GM23338 (cell line): ENCODE data around the gene JAZF1. TPM values are rescaled to one million over a fixed set of nuclear protein-coding genes. Genes with fewer than 3 reads are reported as not detected.
A peak's percentile ranks its signal among the peaks of the same experiment; 100 is the strongest.

Experiments
- ATAC-seq: fragments of 200-7000 bp; cut with Tn5 transposase; 3 replicates; pipeline ENCODE4 v1.9.1; 2020
- DNase-seq: peaks from one replicate; pipeline ENCODE4 v3.0.0-alpha.2; 2015; ENCODE audit warnings: low spot score
- H2AFZ ChIP-seq: fragments of 200-600 bp; sonication (generic); 2 replicates; pipeline ENCODE4 v1.8.0; 2016; ENCODE audit warnings: antibody characterized with exemption, mild to moderate bottlenecking, moderate library complexity
- H3F3A ChIP-seq: fragments of 200-600 bp; sonication (generic); replicated peaks from 2 replicates; pipeline ENCODE4 v1.8.0; 2017; ENCODE audit warnings: antibody characterized with exemption, mixed run types, low read depth
- H3K27ac ChIP-seq: fragments of 200-600 bp; sonication (generic); 2 replicates; pipeline ENCODE4 v1.6.1; 2016; ENCODE audit warnings: low read depth
- H3K27me3 ChIP-seq: fragments of 200-600 bp; sonication (generic); 2 replicates; pipeline ENCODE4 v1.8.0; 2016; ENCODE audit warnings: mild to moderate bottlenecking, mixed run types, moderate library complexity; ENCODE audit not compliant: insufficient read depth
- H3K36me3 ChIP-seq: fragments of 200-600 bp; sonication (generic); 2 replicates; pipeline ENCODE4 v1.8.0; 2016; ENCODE audit warnings: mild to moderate bottlenecking; ENCODE audit not compliant: insufficient read depth
- H3K4me1 ChIP-seq: fragments of 200-600 bp; sonication (generic); 2 replicates; pipeline ENCODE4 v1.8.0; 2016; ENCODE audit warnings: mild to moderate bottlenecking, moderate library complexity; ENCODE audit not compliant: insufficient read depth
- H3K4me2 ChIP-seq: fragments of 200-600 bp; sonication (generic); 2 replicates; pipeline ENCODE4 v1.7.1; 2017; ENCODE audit warnings: mixed run types
- H3K4me3 ChIP-seq: fragments of 200-600 bp; sonication (generic); 2 replicates; pipeline ENCODE4 v1.6.1; 2016; ENCODE audit warnings: mixed run types
- H3K79me2 ChIP-seq: fragments of 200-600 bp; sonication (generic); replicated peaks from 2 replicates; pipeline ENCODE4 v1.8.0; 2017; ENCODE audit warnings: mild to moderate bottlenecking; ENCODE audit not compliant: insufficient read depth
- H3K9me2 ChIP-seq: fragments of 200-600 bp; sonication (generic); 2 replicates; pipeline ENCODE4 v1.8.0; 2017; ENCODE audit not compliant: insufficient read depth
- H4K20me1 ChIP-seq: fragments of 200-600 bp; sonication (generic); replicated peaks from 2 replicates; pipeline ENCODE4 v1.8.0; 2017; ENCODE audit warnings: mild to moderate bottlenecking; ENCODE audit not compliant: insufficient read depth
- H3K27ac Mint-ChIP-seq: 2 replicates; pipeline ENCODE4 v1.8.0; 2020; ENCODE audit warnings: inconsistent platforms, mild to moderate bottlenecking, moderate library complexity, mixed read lengths
- H3K27me3 Mint-ChIP-seq: 3 replicates; pipeline ENCODE4 v1.8.0; 2022; ENCODE audit warnings: low read depth, mild to moderate bottlenecking, moderate library complexity, mixed read lengths, inconsistent platforms; ENCODE audit not compliant: insufficient read depth, poor library complexity
- H3K36me3 Mint-ChIP-seq: 3 replicates; pipeline ENCODE4 v1.8.0; 2021; ENCODE audit warnings: low read depth, mild to moderate bottlenecking, inconsistent platforms, moderate library complexity, mixed read lengths
- H3K4me1 Mint-ChIP-seq: 3 replicates; pipeline ENCODE4 v1.8.0; 2020; ENCODE audit warnings: mild to moderate bottlenecking, inconsistent platforms, mixed read lengths
- H3K4me3 Mint-ChIP-seq: 3 replicates; pipeline ENCODE4 v1.8.0; 2021; ENCODE audit warnings: moderate library complexity, mild to moderate bottlenecking, inconsistent platforms, mixed read lengths
- H3K9me3 Mint-ChIP-seq: 3 replicates; pipeline ENCODE4 v1.8.0; 2020; ENCODE audit warnings: moderate library complexity, mild to moderate bottlenecking, inconsistent platforms, mixed read lengths
- CREB1 ChIP-seq: fragments of 250-450 bp; sonication (Bioruptor Pico); IDR thresholded peaks from 2 replicates; pipeline ENCODE4 v1.5.0; 2020; ENCODE audit warnings: low read depth, mild to moderate bottlenecking, moderate library complexity
- CTCF ChIP-seq, 2 experiments: fragments of 200-600 bp in 1 of 2; sonication (generic) in 1 of 2; conservative IDR thresholded peaks; 2 replicates each; pipeline versions ENCODE4 v1.5.1 to v1.6.1; 2016 to 2017; ENCODE audit warnings: antibody characterized with exemption in 2 of 2, low read depth in 2 of 2, mild to moderate bottlenecking in 2 of 2, moderate library complexity in 1 of 2
- ETS1 ChIP-seq: IDR thresholded peaks from 2 replicates; pipeline ENCODE4 v1.6.1; 2016; ENCODE audit warnings: antibody characterized with exemption
- EZH2 ChIP-seq: fragments of 200-600 bp; sonication (generic); IDR thresholded peaks from one replicate; pipeline ENCODE4 v1.8.0; 2017; ENCODE audit warnings: antibody characterized with exemption, mild to moderate bottlenecking, low read depth; ENCODE audit not compliant: unreplicated experiment
- EZH2phosphoT487 ChIP-seq: fragments of 200-600 bp; sonication (generic); IDR thresholded peaks from one replicate; pipeline ENCODE4 v1.8.1; 2018; ENCODE audit warnings: antibody characterized with exemption; ENCODE audit not compliant: unreplicated experiment
- JUNB ChIP-seq: IDR thresholded peaks from one replicate; pipeline ENCODE4 v1.6.1; 2016; ENCODE audit warnings: antibody characterized with exemption; ENCODE audit not compliant: unreplicated experiment
- NANOG ChIP-seq: IDR thresholded peaks from 2 replicates; pipeline ENCODE4 v1.6.1; 2016; ENCODE audit warnings: antibody characterized with exemption, borderline replicate concordance
- REST ChIP-seq: IDR thresholded peaks from one replicate; pipeline ENCODE4 v1.6.1; 2018; ENCODE audit warnings: antibody characterized with exemption; ENCODE audit not compliant: unreplicated experiment
- STAT1 ChIP-seq: IDR thresholded peaks from one replicate; pipeline ENCODE4 v1.6.1; 2016; ENCODE audit warnings: antibody characterized with exemption; ENCODE audit not compliant: unreplicated experiment
- ZNF331 ChIP-seq: fragments of 250-450 bp; sonication (Bioruptor Pico); IDR thresholded peaks from 2 replicates; pipeline ENCODE4 v1.5.0; 2020; ENCODE audit warnings: low read depth, mild to moderate bottlenecking, moderate library complexity
- ZNF462 ChIP-seq: fragments of 250-450 bp; sonication (Bioruptor Pico); IDR thresholded peaks from 2 replicates; pipeline ENCODE4 v1.5.0; 2020; ENCODE audit warnings: mild to moderate bottlenecking, moderate library complexity
- polyA plus RNA-seq: library from polyadenylated mRNA; unstranded; fragments of >200 nt; fragmentation: Nextera tagmentation; extraction: Ambion mirVana; gene quantifications from 2 replicates; pipeline ENCODE4 v1.2.1, GENCODE V29; 2016
- total RNA-seq: library from RNA; depleted of rRNA; stranded (reverse); fragments of >200 nt; shearing (Covaris generic); gene quantifications from 2 replicates; pipeline ENCODE4 v1.2.3, GENCODE V29; 2014

JAZF1 gene
- total and polyA plus RNA-seq, 2 experiments from 2014 or later = 12.2 to 22.2 TPM

- ATAC-seq (peak; percentile 57), DNase-seq (no peak)
- no peaks in the 10 kb centered on the region for H3K27me3 ChIP-seq
- no peak overlapping the region for H3K27ac ChIP-seq
- H3K4me3 ChIP-seq = no peak overlapping the region
- TF ChIP-seq EZH2 (no peak), ZNF462 (CRISPR knock-in tag) (no peak), JUNB (no peak), STAT1 (no peak), ZNF331 (no peak), NANOG (no peak), CREB1 (CRISPR knock-in tag) (no peak), CTCF (conservative IDR thresholded peaks at IDR 0.05; ENCODE audit: low read depth in 2 of 2) (no peak), REST (no peak), ETS1 (no peak), EZH2phosphoT487 (no peak)
- peaks cover 38% of the 10 kb centered on the region for H3K4me1 ChIP-seq
- Mint-ChIP-seq H3K4me3 (no peak overlapping the region), H3K9me3 (no peaks in the 10 kb centered on the region), H3K36me3 (no peaks in the 10 kb centered on the region), H3K27me3 (no peaks in the 10 kb centered on the region), H3K27ac (no peak overlapping the region), H3K4me1 (peaks cover 21% of the 10 kb centered on the region)
- H3F3A ChIP-seq = no peaks in the 10 kb centered on the region
- no peak overlapping the region for H2AFZ ChIP-seq
- H3K36me3 ChIP-seq = no peaks in the 10 kb centered on the region
- peaks cover 12% of the 10 kb centered on the region; the same call in 1 of the 2 replicates for H4K20me1 ChIP-seq
- H3K4me2 ChIP-seq = no peak overlapping the region
- H3K9me2 ChIP-seq = no peaks in the 10 kb centered on the region
- H3K79me2 ChIP-seq = 0 out of 2 replicates have a peak, but pooled peaks cover 3% of the 10 kb centered on the region
Measured at GRCh38 chr7:28033386-28033785, 147.2 kb downstream of the JAZF1 start.
